Panc1 (cell line): Measurements from ENCODE around the gene CALB2. TPM values are rescaled to one million over a fixed set of nuclear protein-coding genes. Genes with fewer than 3 reads are reported as not detected.

Experiments
- ATAC-seq: fragments of 200-7000 bp; cut with Tn5 transposase; 2 replicates; pipeline ENCODE4 v1.9.1; 2020; ENCODE audit warnings: mild to moderate bottlenecking, moderate library complexity
- BruUV-seq: library from RNA; stranded (reverse); fragments of 400-500 nt; replicated peaks from 2 replicates; lab custom pipeline; 2021; lab: Mats Ljungman, UMichigan
- CTCF ChIA-PET: fragments of 300-600 bp; sonication (Branson Sonifier 250); formaldehyde crosslinking; loops from one replicate; lab custom pipeline; 2022; ENCODE audit warnings: antibody characterized with exemption; lab: Charles Lee
- POLR2A ChIA-PET: fragments of 300-600 bp; sonication (Branson Sonifier 250); formaldehyde crosslinking; loops from one replicate; lab custom pipeline; 2022; ENCODE audit warnings: antibody characterized with exemption; lab: Charles Lee
- DNase-seq: peaks from one replicate; pipeline ENCODE4 v3.0.0-alpha.2; 2010; ENCODE audit warnings: low read depth, low spot score
- H3K27ac ChIP-seq: 2 replicates; pipeline ENCODE4 v1.5.1; 2011; ENCODE audit warnings: mild to moderate bottlenecking, low read length, inconsistent platforms
- H3K27me3 ChIP-seq: fragments of 200-500 bp; sonication (Bioruptor generic); 2 replicates; pipeline ENCODE4 v1.6.0; 2014; ENCODE audit warnings: low read length, inconsistent platforms; ENCODE audit not compliant: control insufficient read depth, insufficient read depth
- H3K36me3 ChIP-seq: fragments of 200-500 bp; sonication (Bioruptor generic); 2 replicates; pipeline ENCODE4 v1.5.1; 2014; ENCODE audit warnings: inconsistent platforms, mild to moderate bottlenecking, low read length, moderate library complexity; ENCODE audit not compliant: control insufficient read depth, insufficient read depth
- H3K4me1 ChIP-seq: 2 replicates; pipeline ENCODE4 v1.5.1; 2011; ENCODE audit warnings: inconsistent platforms, mild to moderate bottlenecking, low read length, moderate library complexity; ENCODE audit not compliant: control insufficient read depth, insufficient read depth
- H3K4me3 ChIP-seq, 2 experiments: 2 replicates each; pipeline ENCODE4 v1.5.1; 2011 to 2012; ENCODE audit warnings: low read depth in 2 of 2, low read length in 2 of 2, mild to moderate bottlenecking in 2 of 2, inconsistent platforms in 1 of 2, moderate library complexity in 1 of 2
- H3K9me3 ChIP-seq: fragments of 200-500 bp; sonication (Bioruptor generic); 2 replicates; pipeline ENCODE4 v1.5.1; 2014; ENCODE audit warnings: low read depth, mild to moderate bottlenecking, inconsistent platforms, low read length, moderate library complexity; ENCODE audit not compliant: control insufficient read depth, insufficient read depth
- POLR2AphosphoS5 ChIP-seq: IDR thresholded peaks from 2 replicates; pipeline ENCODE4 v1.6.1; 2012; ENCODE audit warnings: mild to moderate bottlenecking, low read depth, low read length, moderate library complexity
- SIN3A ChIP-seq: IDR thresholded peaks from 2 replicates; pipeline ENCODE4 v1.6.1; 2012; ENCODE audit warnings: low read depth, mild to moderate bottlenecking, low read length, moderate library complexity, borderline replicate concordance; ENCODE audit not compliant: insufficient read depth
- TCF7L2 ChIP-seq: IDR thresholded peaks from 2 replicates; pipeline ENCODE4 v1.6.1; 2011; ENCODE audit warnings: mild to moderate bottlenecking, low read depth, low read length, inconsistent platforms
- in situ Hi-C: cut with HindIII; loops from 2 replicates; pipeline ENCODE4 v1.10.0; 2016; ENCODE audit warnings: low sequenced_read_pairs, low pct_unique_long_range_greater_than_20kb
- intact Hi-C: fragments of 100-400 bp; cut with micrococcal nuclease; formaldehyde crosslinking; loops from one replicate; pipeline ENCODE4 v1.10.0; 2022; ENCODE audit not compliant: unreplicated experiment
- total RNA-seq: library from RNA; stranded (reverse); gene quantifications from one replicate; pipeline ENCODE4 v1.2.1, GENCODE V29; 2021; ENCODE audit not compliant: unreplicated experiment
- TF ChIP-seq, protein P1 (sequence below): fragments of 450-650 bp; IDR thresholded peaks from 2 replicates; pipeline ENCODE4 v1.5.1; 2017; ENCODE audit warnings: mild to moderate bottlenecking
- TF ChIP-seq, protein P2 (sequence below), 2 experiments: IDR thresholded peaks; 2 replicates each; pipeline ENCODE4 v1.6.1; 2011 to 2012; ENCODE audit warnings: low read depth in 2 of 2, control low read depth in 1 of 2, low read length in 1 of 2, mild to moderate bottlenecking in 1 of 2, moderate library complexity in 1 of 2; ENCODE audit not compliant: insufficient read depth in 1 of 2

Gene CALB2
- total RNA-seq, 1 experiment from 2014 or later, result 0.59 TPM

GRCh38 chr16:71327720-71328119 is 30.8 kb upstream of the CALB2 start:
- no peak for DNase-seq
- Histone ChIP-seq H3K36me3 (no peaks in the 10 kb centered on the region), H3K9me3 (no peaks in the 10 kb centered on the region), H3K4me1 (no peaks in the 10 kb centered on the region), H3K27ac (no peak overlapping the region), H3K27me3 (no peaks in the 10 kb centered on the region; the same call in 1 of the 2 replicates), H3K4me3 (no peak overlapping the region)
- POLR2A ChIA-PET, result no interaction called here
- no peak for TF ChIP-seq POLR2AphosphoS5
- TF ChIP-seq TCF7L2, result no peak
- intact Hi-C loops (no loop called here), in situ Hi-C loops (no loop called here)
- CTCF ChIA-PET, result no interaction called here
- BruUV-seq, result no TSS peak
- ATAC-seq, result no peak

DNA sequence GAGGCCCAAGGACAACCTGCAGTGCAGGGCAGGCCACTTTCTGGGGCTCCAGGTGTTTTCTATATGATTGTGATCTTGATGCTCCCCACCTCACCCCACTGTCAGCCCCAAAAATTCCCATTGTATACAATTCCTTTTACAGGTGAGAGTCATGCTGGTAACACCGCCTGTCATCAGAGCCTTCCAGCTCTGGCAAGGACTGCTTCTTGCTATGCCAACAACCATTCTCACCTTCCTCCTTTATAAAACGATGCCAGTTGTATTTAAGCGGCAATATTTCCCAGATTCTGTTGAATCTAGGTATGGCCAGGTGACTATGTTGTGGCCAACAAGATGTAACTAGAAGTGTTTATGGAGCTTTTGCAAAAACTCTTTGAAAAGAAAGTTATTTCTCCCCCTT is 30.4 kb upstream of the CALB2 start:
- Histone ChIP-seq H3K4me3 (no peak overlapping the region), H3K27me3 (no peaks in the 10 kb centered on the region; the same call in 1 of the 2 replicates), H3K9me3 (no peaks in the 10 kb centered on the region), H3K27ac (no peak overlapping the region), H3K4me1 (no peaks in the 10 kb centered on the region), H3K36me3 (no peaks in the 10 kb centered on the region)
- no peak for TF ChIP-seq SIN3A
- TF ChIP-seq, protein P1, sequence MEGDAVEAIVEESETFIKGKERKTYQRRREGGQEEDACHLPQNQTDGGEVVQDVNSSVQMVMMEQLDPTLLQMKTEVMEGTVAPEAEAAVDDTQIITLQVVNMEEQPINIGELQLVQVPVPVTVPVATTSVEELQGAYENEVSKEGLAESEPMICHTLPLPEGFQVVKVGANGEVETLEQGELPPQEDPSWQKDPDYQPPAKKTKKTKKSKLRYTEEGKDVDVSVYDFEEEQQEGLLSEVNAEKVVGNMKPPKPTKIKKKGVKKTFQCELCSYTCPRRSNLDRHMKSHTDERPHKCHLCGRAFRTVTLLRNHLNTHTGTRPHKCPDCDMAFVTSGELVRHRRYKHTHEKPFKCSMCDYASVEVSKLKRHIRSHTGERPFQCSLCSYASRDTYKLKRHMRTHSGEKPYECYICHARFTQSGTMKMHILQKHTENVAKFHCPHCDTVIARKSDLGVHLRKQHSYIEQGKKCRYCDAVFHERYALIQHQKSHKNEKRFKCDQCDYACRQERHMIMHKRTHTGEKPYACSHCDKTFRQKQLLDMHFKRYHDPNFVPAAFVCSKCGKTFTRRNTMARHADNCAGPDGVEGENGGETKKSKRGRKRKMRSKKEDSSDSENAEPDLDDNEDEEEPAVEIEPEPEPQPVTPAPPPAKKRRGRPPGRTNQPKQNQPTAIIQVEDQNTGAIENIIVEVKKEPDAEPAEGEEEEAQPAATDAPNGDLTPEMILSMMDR, result no peak
- no peak for TF ChIP-seq TCF7L2
- TF ChIP-seq, protein P2, sequence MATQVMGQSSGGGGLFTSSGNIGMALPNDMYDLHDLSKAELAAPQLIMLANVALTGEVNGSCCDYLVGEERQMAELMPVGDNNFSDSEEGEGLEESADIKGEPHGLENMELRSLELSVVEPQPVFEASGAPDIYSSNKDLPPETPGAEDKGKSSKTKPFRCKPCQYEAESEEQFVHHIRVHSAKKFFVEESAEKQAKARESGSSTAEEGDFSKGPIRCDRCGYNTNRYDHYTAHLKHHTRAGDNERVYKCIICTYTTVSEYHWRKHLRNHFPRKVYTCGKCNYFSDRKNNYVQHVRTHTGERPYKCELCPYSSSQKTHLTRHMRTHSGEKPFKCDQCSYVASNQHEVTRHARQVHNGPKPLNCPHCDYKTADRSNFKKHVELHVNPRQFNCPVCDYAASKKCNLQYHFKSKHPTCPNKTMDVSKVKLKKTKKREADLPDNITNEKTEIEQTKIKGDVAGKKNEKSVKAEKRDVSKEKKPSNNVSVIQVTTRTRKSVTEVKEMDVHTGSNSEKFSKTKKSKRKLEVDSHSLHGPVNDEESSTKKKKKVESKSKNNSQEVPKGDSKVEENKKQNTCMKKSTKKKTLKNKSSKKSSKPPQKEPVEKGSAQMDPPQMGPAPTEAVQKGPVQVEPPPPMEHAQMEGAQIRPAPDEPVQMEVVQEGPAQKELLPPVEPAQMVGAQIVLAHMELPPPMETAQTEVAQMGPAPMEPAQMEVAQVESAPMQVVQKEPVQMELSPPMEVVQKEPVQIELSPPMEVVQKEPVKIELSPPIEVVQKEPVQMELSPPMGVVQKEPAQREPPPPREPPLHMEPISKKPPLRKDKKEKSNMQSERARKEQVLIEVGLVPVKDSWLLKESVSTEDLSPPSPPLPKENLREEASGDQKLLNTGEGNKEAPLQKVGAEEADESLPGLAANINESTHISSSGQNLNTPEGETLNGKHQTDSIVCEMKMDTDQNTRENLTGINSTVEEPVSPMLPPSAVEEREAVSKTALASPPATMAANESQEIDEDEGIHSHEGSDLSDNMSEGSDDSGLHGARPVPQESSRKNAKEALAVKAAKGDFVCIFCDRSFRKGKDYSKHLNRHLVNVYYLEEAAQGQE (IDR thresholded peaks at IDR 0.05; ENCODE audit: insufficient read depth in 1 of 2, low read depth in 2 of 2, low read length in 1 of 2), result no peak
- no peak for TF ChIP-seq POLR2AphosphoS5
- BruUV-seq, result no TSS peak
- in situ Hi-C loops (no loop called here), intact Hi-C loops (no loop called here)
- no peak for ATAC-seq
- ChIA-PET CTCF (no interaction called here), POLR2A (no interaction called here)
- no peak for DNase-seq

DNA sequence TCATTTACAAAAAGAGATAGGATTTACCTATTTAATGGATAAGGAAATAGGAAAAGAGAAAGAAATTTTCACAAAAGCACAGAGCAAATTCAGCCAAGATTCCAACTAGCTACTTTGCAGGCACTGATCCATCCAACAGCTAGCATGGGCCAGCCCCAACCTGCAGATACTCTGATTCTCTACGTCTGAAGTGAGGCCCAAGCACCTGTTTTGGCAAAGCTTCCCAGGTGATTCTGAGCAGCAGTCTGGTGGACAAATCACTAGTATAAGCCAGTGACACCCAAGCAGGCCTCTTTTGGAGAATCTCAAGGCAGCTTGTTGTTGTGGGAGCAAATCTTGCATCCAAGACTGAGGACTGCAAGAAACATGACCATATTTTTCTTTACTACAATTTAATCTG is 20.9 kb upstream of the CALB2 start:
- no peak for ATAC-seq
- no TSS peak for BruUV-seq
- Histone ChIP-seq H3K4me3 (no peak overlapping the region), H3K27me3 (no peaks in the 10 kb centered on the region), H3K9me3 (no peaks in the 10 kb centered on the region), H3K4me1 (no peaks in the 10 kb centered on the region), H3K36me3 (no peaks in the 10 kb centered on the region), H3K27ac (no peak overlapping the region)
- intact Hi-C loops, result no loop called here
- ChIA-PET POLR2A (no interaction called here), CTCF (no interaction called here)
- in situ Hi-C loops, result no loop called here
- TF ChIP-seq, protein P1, result no peak
- no peak for TF ChIP-seq POLR2AphosphoS5
- TF ChIP-seq SIN3A, result no peak
- TF ChIP-seq TCF7L2, result no peak
- TF ChIP-seq, protein P2 (IDR thresholded peaks at IDR 0.05; ENCODE audit: insufficient read depth in 1 of 2, low read depth in 2 of 2, low read length in 1 of 2), result no peak
- DNase-seq, result no peak
